Natural killer cell treated with Interleukin-12 subunit alpha and Interleukin-12 subunit beta and Interleukin-15 and Interleukin-18, amount 100 ng/mL, for 72 hours (primary cell): ENCODE measurements around the gene MIA3. TPM values are rescaled to one million over a fixed set of nuclear protein-coding genes. Genes with fewer than 3 reads are reported as not detected.
"Not testable (repeated sequence)": the region's sequence is repeated elsewhere in the genome, so short reads cannot be mapped to it uniquely, and the experiment has no call there.

Experiments
- ATAC-seq, 2 donors: fragments of 150-1000 bp; cut with Tn5 transposase in 1 of 2; sonication (Bioruptor Pico), chemical (Tn5 transposase) in 1 of 2; 2 replicates each; pipeline ENCODE4 v1.10.0; 2021
- DNase-seq: peaks from one replicate; pipeline ENCODE4 v3.0.0; 2022; ENCODE audit warnings: low spot score
- H3K27ac Mint-ChIP-seq, 2 donors: 1 replicate in 1 of 2; 2 replicates in 1 of 2; pipeline ENCODE4 v1.8.0; 2022; ENCODE audit warnings: mixed read lengths in 2 of 2, mild to moderate bottlenecking in 1 of 2, moderate library complexity in 1 of 2
- H3K27me3 Mint-ChIP-seq, 2 donors: 1 replicate in 1 of 2; 2 replicates in 1 of 2; pipeline ENCODE4 v1.8.0; 2022; ENCODE audit warnings: mixed read lengths in 2 of 2
- H3K36me3 Mint-ChIP-seq: one replicate; pipeline ENCODE4 v1.8.0; 2022; ENCODE audit warnings: mixed read lengths
- H3K4me1 Mint-ChIP-seq, 2 donors: 1 replicate in 1 of 2; 2 replicates in 1 of 2; pipeline ENCODE4 v1.8.0; 2022; ENCODE audit warnings: low read depth in 2 of 2, mixed read lengths in 2 of 2, mild to moderate bottlenecking in 1 of 2
- H3K4me3 Mint-ChIP-seq: one replicate; pipeline ENCODE4 v1.8.0; 2022; ENCODE audit warnings: mixed read lengths
- H3K9me3 Mint-ChIP-seq: 2 replicates; pipeline ENCODE4 v1.8.0; 2022; ENCODE audit warnings: mixed read lengths
- total RNA-seq, 2 donors: library from RNA; stranded (reverse); gene quantifications; one replicate each; pipeline ENCODE4 v1.2.3, GENCODE V29; 2022

MIA3 gene
- total RNA-seq, 2 donors from 2014 or later = 41.0 to 43.6 TPM

GRCh38 chr1:222600281-222600680 lies 17.6 kb upstream of the MIA3 start:
- no peaks in the 10 kb centered on the region for H3K9me3 Mint-ChIP-seq
- H3K36me3 Mint-ChIP-seq = no peaks in the 10 kb centered on the region
- no peak overlapping the region for H3K4me3 Mint-ChIP-seq
- H3K4me1 Mint-ChIP-seq = no peaks in the 10 kb centered on the region
- ATAC-seq = no peak
- H3K27me3 Mint-ChIP-seq = peaks cover 13 to 27% of the 10 kb centered on the region in 2 donors
- H3K27ac Mint-ChIP-seq = no peak overlapping the region
- DNase-seq = no peak

- H3K36me3 Mint-ChIP-seq = no peaks in the 10 kb centered on the region
- DNase-seq (no peak), ATAC-seq (no peak)
- H3K4me3 Mint-ChIP-seq = no peak overlapping the region
- H3K27me3 Mint-ChIP-seq = peaks cover 5 to 20% of the 10 kb centered on the region in 2 donors
- no peaks in the 10 kb centered on the region for H3K4me1 Mint-ChIP-seq
- no peaks in the 10 kb centered on the region for H3K9me3 Mint-ChIP-seq
- no peak overlapping the region for H3K27ac Mint-ChIP-seq
Observed at GRCh38 chr1:222601257-222601656, 16.6 kb upstream of the MIA3 start.

GRCh38 chr1:222606757-222607156 lies 11.1 kb upstream of the MIA3 start:
- Mint-ChIP-seq H3K27me3 (peaks cover 14 to 50% of the 10 kb centered on the region in 2 donors), H3K4me3 (no peak overlapping the region), H3K9me3 (no peaks in the 10 kb centered on the region), H3K27ac (no peak overlapping the region), H3K4me1 (no peaks in the 10 kb centered on the region), H3K36me3 (no peaks in the 10 kb centered on the region)
- DNase-seq (no peak), ATAC-seq (no peak)

- ATAC-seq, H3K4me1 Mint-ChIP-seq, H3K4me3 Mint-ChIP-seq, DNase-seq, H3K36me3 Mint-ChIP-seq, H3K27ac Mint-ChIP-seq, H3K9me3 Mint-ChIP-seq: not testable (repeated sequence)
- peaks cover 27 to 67% of the 10 kb centered on the region in 2 donors for H3K27me3 Mint-ChIP-seq
Observed at GRCh38 chr1:222609111-222609510, 8.8 kb upstream of the MIA3 start.

- Mint-ChIP-seq H3K27ac (no peak overlapping the region), H3K4me3 (no peak overlapping the region), H3K4me1 (no peaks in the 10 kb centered on the region), H3K9me3 (no peaks in the 10 kb centered on the region), H3K36me3 (peaks cover 6% of the 10 kb centered on the region), H3K27me3 (peaks cover 38 to 83% of the 10 kb centered on the region in 2 donors)
- no peak for ATAC-seq
- DNase-seq = no peak
Observed at GRCh38 chr1:222610728-222611127, 7.2 kb upstream of the MIA3 start.

GRCh38 chr1:222613627-222614026 lies 4.3 kb upstream of the MIA3 start:
- ATAC-seq = no peak
- H3K4me1 Mint-ChIP-seq = peaks cover 7 to 10% of the 10 kb centered on the region in 2 donors
- peaks cover 40 to 78% of the 10 kb centered on the region in 2 donors for H3K27me3 Mint-ChIP-seq
- H3K9me3 Mint-ChIP-seq = no peaks in the 10 kb centered on the region
- DNase-seq = no peak
- H3K27ac Mint-ChIP-seq = no peak overlapping the region
- peaks cover 6% of the 10 kb centered on the region for H3K36me3 Mint-ChIP-seq
- no peak overlapping the region for H3K4me3 Mint-ChIP-seq

GRCh38 chr1:222616525-222616924 lies 1.4 kb upstream of the MIA3 start:
- Mint-ChIP-seq H3K36me3 (peaks cover 6% of the 10 kb centered on the region), H3K27ac (peak overlapping the region; percentile 69 to 90), H3K4me3 (peak overlapping the region; percentile 86), H3K27me3 (peaks cover 27 to 49% of the 10 kb centered on the region in 2 donors), H3K9me3 (no peaks in the 10 kb centered on the region), H3K4me1 (peaks cover 17 to 36% of the 10 kb centered on the region in 2 donors)
- ATAC-seq = no peak
- no peak for DNase-seq

GRCh38 chr1:222617367-222617951 lies 438 bp upstream of the MIA3 start:
- H3K9me3 Mint-ChIP-seq = no peaks in the 10 kb centered on the region
- peaks cover 10% of the 10 kb centered on the region for H3K36me3 Mint-ChIP-seq
- H3K4me3 Mint-ChIP-seq = peak overlapping the region; percentile 86
- peaks cover 17 to 36% of the 10 kb centered on the region in 2 donors for H3K4me1 Mint-ChIP-seq
- H3K27ac Mint-ChIP-seq = peak overlapping the region; percentile 69 to 90
- ATAC-seq (peak; percentile 97 to 98), DNase-seq (peak; percentile 96)
- peaks cover 26 to 39% of the 10 kb centered on the region in 2 donors for H3K27me3 Mint-ChIP-seq

- H3K4me3 Mint-ChIP-seq = peak overlapping the region; percentile 77
- no peaks in the 10 kb centered on the region for H3K9me3 Mint-ChIP-seq
- ATAC-seq (no peak), DNase-seq (no peak)
- H3K4me1 Mint-ChIP-seq = peaks cover 17 to 36% of the 10 kb centered on the region in 2 donors
- peaks cover 20% of the 10 kb centered on the region for H3K36me3 Mint-ChIP-seq
- peaks cover 14 to 23% of the 10 kb centered on the region in 2 donors for H3K27me3 Mint-ChIP-seq
- peak overlapping the region; percentile 45 to 54 for H3K27ac Mint-ChIP-seq
Observed at GRCh38 chr1:222618880-222619596, 1.1 kb downstream of the MIA3 start.

GRCh38 chr1:222620566-222620965 lies 2.7 kb downstream of the MIA3 start:
- no peak overlapping the region for H3K4me3 Mint-ChIP-seq
- H3K27me3 Mint-ChIP-seq = peaks cover 4 to 8% of the 10 kb centered on the region in 2 donors
- no peak overlapping the region for H3K27ac Mint-ChIP-seq
- no peaks in the 10 kb centered on the region for H3K9me3 Mint-ChIP-seq
- ATAC-seq (no peak), DNase-seq (no peak)
- H3K36me3 Mint-ChIP-seq = peaks cover 15% of the 10 kb centered on the region
- H3K4me1 Mint-ChIP-seq = peaks cover 17 to 36% of the 10 kb centered on the region in 2 donors

GRCh38 chr1:222622765-222623164 lies 4.9 kb downstream of the MIA3 start:
- Mint-ChIP-seq H3K4me1 (peaks cover 10 to 26% of the 10 kb centered on the region in 2 donors), H3K27ac (no peak overlapping the region), H3K27me3 (no peaks in the 10 kb centered on the region), H3K4me3 (no peak overlapping the region), H3K9me3 (no peaks in the 10 kb centered on the region), H3K36me3 (peaks cover 26% of the 10 kb centered on the region)
- no peak for ATAC-seq
- DNase-seq = no peak

GRCh38 chr1:222623458-222623857 lies 5.6 kb downstream of the MIA3 start:
- peaks cover 10 to 26% of the 10 kb centered on the region in 2 donors for H3K4me1 Mint-ChIP-seq
- H3K27me3 Mint-ChIP-seq = no peaks in the 10 kb centered on the region
- no peak overlapping the region for H3K4me3 Mint-ChIP-seq
- no peak for DNase-seq
- no peaks in the 10 kb centered on the region for H3K9me3 Mint-ChIP-seq
- ATAC-seq = no peak
- peaks cover 33% of the 10 kb centered on the region for H3K36me3 Mint-ChIP-seq
- no peak overlapping the region for H3K27ac Mint-ChIP-seq

GRCh38 chr1:222624214-222624613 lies 6.3 kb downstream of the MIA3 start:
- H3K36me3 Mint-ChIP-seq = peaks cover 39% of the 10 kb centered on the region
- H3K9me3 Mint-ChIP-seq = no peaks in the 10 kb centered on the region
- DNase-seq (no peak), ATAC-seq (no peak)
- H3K27ac Mint-ChIP-seq = no peak overlapping the region
- H3K4me1 Mint-ChIP-seq = peaks cover 10 to 20% of the 10 kb centered on the region in 2 donors
- no peaks in the 10 kb centered on the region for H3K27me3 Mint-ChIP-seq
- no peak overlapping the region for H3K4me3 Mint-ChIP-seq

- DNase-seq (no peak), ATAC-seq (no peak)
- H3K4me1 Mint-ChIP-seq = no peaks in the 10 kb centered on the region
- no peaks in the 10 kb centered on the region for H3K27me3 Mint-ChIP-seq
- H3K9me3 Mint-ChIP-seq = no peaks in the 10 kb centered on the region
- H3K4me3 Mint-ChIP-seq = no peak overlapping the region
- no peak overlapping the region for H3K27ac Mint-ChIP-seq
- peaks cover 40% of the 10 kb centered on the region for H3K36me3 Mint-ChIP-seq
Observed at GRCh38 chr1:222627232-222627631, 9.3 kb downstream of the MIA3 start.
